PC-9 (cell line): Measurements from ENCODE around the gene PNPLA2.

Experiments
- EZH2 ChIP-seq: fragments of 200-600 bp; sonication (generic); IDR thresholded peaks from 2 replicates; pipeline ENCODE4 v1.8.0; 2017; ENCODE audit warnings: antibody characterized with exemption, low read depth
- TF ChIP-seq, protein P1 (sequence below): fragments of 200-600 bp; sonication (generic); conservative IDR thresholded peaks from 2 replicates; pipeline ENCODE4 v1.6.1; 2017; ENCODE audit warnings: mixed run types, antibody characterized with exemption, mild to moderate bottlenecking, moderate library complexity

- TF ChIP-seq, protein P1, sequence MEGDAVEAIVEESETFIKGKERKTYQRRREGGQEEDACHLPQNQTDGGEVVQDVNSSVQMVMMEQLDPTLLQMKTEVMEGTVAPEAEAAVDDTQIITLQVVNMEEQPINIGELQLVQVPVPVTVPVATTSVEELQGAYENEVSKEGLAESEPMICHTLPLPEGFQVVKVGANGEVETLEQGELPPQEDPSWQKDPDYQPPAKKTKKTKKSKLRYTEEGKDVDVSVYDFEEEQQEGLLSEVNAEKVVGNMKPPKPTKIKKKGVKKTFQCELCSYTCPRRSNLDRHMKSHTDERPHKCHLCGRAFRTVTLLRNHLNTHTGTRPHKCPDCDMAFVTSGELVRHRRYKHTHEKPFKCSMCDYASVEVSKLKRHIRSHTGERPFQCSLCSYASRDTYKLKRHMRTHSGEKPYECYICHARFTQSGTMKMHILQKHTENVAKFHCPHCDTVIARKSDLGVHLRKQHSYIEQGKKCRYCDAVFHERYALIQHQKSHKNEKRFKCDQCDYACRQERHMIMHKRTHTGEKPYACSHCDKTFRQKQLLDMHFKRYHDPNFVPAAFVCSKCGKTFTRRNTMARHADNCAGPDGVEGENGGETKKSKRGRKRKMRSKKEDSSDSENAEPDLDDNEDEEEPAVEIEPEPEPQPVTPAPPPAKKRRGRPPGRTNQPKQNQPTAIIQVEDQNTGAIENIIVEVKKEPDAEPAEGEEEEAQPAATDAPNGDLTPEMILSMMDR, result no peak
- TF ChIP-seq EZH2, result no peak
These were observed 26.3 kb downstream of the PNPLA2 start for GRCh38 chr11:844693-845644.
